HepG2 (cell line): ENCODE results near the gene EPB41L2. TPM values are rescaled to one million over a fixed set of nuclear protein-coding genes. Genes with fewer than 3 reads are reported as not detected.

Experiments
- BRD4 ChIP-seq: sonication (generic); formaldehyde crosslinking; IDR thresholded peaks from 2 replicates; pipeline ENCODE4 v1.4.0; 2020; ENCODE audit warnings: missing genetic modification reagents
- FOSL1 ChIP-seq: sonication (generic); formaldehyde crosslinking; IDR thresholded peaks from 2 replicates; pipeline ENCODE4 v1.9.0; 2021; ENCODE audit warnings: missing genetic modification reagents, borderline replicate concordance
- HHEX ChIP-seq: IDR thresholded peaks from 2 replicates; pipeline ENCODE4 v1.6.1; 2016; ENCODE audit warnings: control low read depth
- HOXA3 ChIP-seq: sonication (generic); formaldehyde crosslinking; IDR thresholded peaks from 2 replicates; pipeline ENCODE4 v1.5.0; 2020; ENCODE audit warnings: missing genetic modification reagents
- KLF11 ChIP-seq: IDR thresholded peaks from 2 replicates; pipeline ENCODE4 v1.6.1; 2016; ENCODE audit warnings: missing compliant biosample characterization
- KMT2A ChIP-seq: sonication (generic); formaldehyde crosslinking; IDR thresholded peaks from 2 replicates; pipeline ENCODE4 v1.4.0; 2020; ENCODE audit warnings: missing genetic modification reagents
- NFE2L2 ChIP-seq: fragments of 150-350 bp; IDR thresholded peaks from 2 replicates; pipeline ENCODE4 v1.6.1; 2014; ENCODE audit warnings: low read length
- NFIC ChIP-seq: IDR thresholded peaks from 2 replicates; pipeline ENCODE4 v1.6.1; 2012; ENCODE audit warnings: mild to moderate bottlenecking, low read length, inconsistent platforms
- NR3C1 ChIP-seq: sonication (generic); formaldehyde crosslinking; IDR thresholded peaks from 2 replicates; pipeline ENCODE4 v1.4.0; 2020; ENCODE audit warnings: missing genetic modification reagents
- PCBP1 ChIP-seq: fragments of 200-400 bp; formaldehyde crosslinking; IDR thresholded peaks from 2 replicates; pipeline ENCODE4 v1.6.1; 2017; ENCODE audit warnings: mild to moderate bottlenecking, low read depth, low read length, borderline replicate concordance
- PHF5A ChIP-seq: IDR thresholded peaks from one replicate; pipeline ENCODE4 v1.6.1; 2018; ENCODE audit warnings: low read depth, missing genetic modification reagents; ENCODE audit not compliant: unreplicated experiment
- RFX5 ChIP-seq: IDR thresholded peaks from 2 replicates; pipeline ENCODE4 v1.6.1; 2011; ENCODE audit warnings: low read depth, low read length, improper control_type of control experiment
- SP5 ChIP-seq: IDR thresholded peaks from 2 replicates; pipeline ENCODE4 v1.6.1; 2016; ENCODE audit warnings: low read depth, borderline replicate concordance
- SRSF9 ChIP-seq: fragments of 200-400 bp; formaldehyde crosslinking; IDR thresholded peaks from 2 replicates; pipeline ENCODE4 v1.6.1; 2018; ENCODE audit warnings: borderline replicate concordance, mild to moderate bottlenecking, low read depth, low read length; ENCODE audit not compliant: insufficient read depth, poor library complexity, severe bottlenecking
- SSRP1 ChIP-seq: IDR thresholded peaks from 2 replicates; pipeline ENCODE4 v1.6.1; 2016; ENCODE audit warnings: control low read depth
- SYNCRIP ChIP-seq: fragments of 200-400 bp; formaldehyde crosslinking; IDR thresholded peaks from 2 replicates; pipeline ENCODE4 v1.6.1; 2018; ENCODE audit warnings: mild to moderate bottlenecking, low read depth, low read length; ENCODE audit not compliant: insufficient read depth
- XRCC5 ChIP-seq: fragments of 200-400 bp; formaldehyde crosslinking; optimal IDR thresholded peaks from 2 replicates; pipeline ENCODE3; 2017; ENCODE audit warnings: mild to moderate bottlenecking, low read length
- ZBTB1 ChIP-seq: sonication (generic); formaldehyde crosslinking; IDR thresholded peaks from 2 replicates; pipeline ENCODE4 v1.4.0; 2020; ENCODE audit warnings: missing genetic modification reagents, borderline replicate concordance
- ZBTB21 ChIP-seq: sonication (generic); formaldehyde crosslinking; IDR thresholded peaks from 2 replicates; pipeline ENCODE4 v1.4.0; 2020; ENCODE audit warnings: missing genetic modification reagents
- ZFP36 ChIP-seq: fragments of 150-350 bp; IDR thresholded peaks from 2 replicates; pipeline ENCODE4 v1.6.1; 2018; ENCODE audit warnings: borderline replicate concordance, low read length, low read depth; ENCODE audit not compliant: partially characterized antibody
- ZFP36L1 ChIP-seq: sonication (generic); formaldehyde crosslinking; IDR thresholded peaks from 2 replicates; pipeline ENCODE4 v1.8.0; 2022; ENCODE audit warnings: mild to moderate bottlenecking, missing genetic modification reagents, moderate library complexity
- ZMYM4 ChIP-seq: sonication (generic); formaldehyde crosslinking; IDR thresholded peaks from 2 replicates; pipeline ENCODE4 v1.8.1; 2023; ENCODE audit warnings: mild to moderate bottlenecking, missing genetic modification reagents
- ZNF136 ChIP-seq: sonication (generic); formaldehyde crosslinking; IDR thresholded peaks from 2 replicates; pipeline ENCODE4 v1.8.1; 2022; ENCODE audit warnings: low read depth, mild to moderate bottlenecking, moderate library complexity, missing genetic modification reagents
- ZNF235 ChIP-seq: sonication (generic); formaldehyde crosslinking; IDR thresholded peaks from 2 replicates; pipeline ENCODE4 v1.8.1; 2023; ENCODE audit warnings: mild to moderate bottlenecking, missing genetic modification reagents, borderline replicate concordance
- ZNF543 ChIP-seq: sonication (generic); formaldehyde crosslinking; IDR thresholded peaks from 2 replicates; pipeline ENCODE4 v1.4.0; 2020; ENCODE audit warnings: mild to moderate bottlenecking, missing genetic modification reagents
- ZNF615 ChIP-seq: sonication (generic); formaldehyde crosslinking; IDR thresholded peaks from 2 replicates; pipeline ENCODE4 v1.5.0; 2020; ENCODE audit warnings: mild to moderate bottlenecking, missing genetic modification reagents, borderline replicate concordance
- ZNF792 ChIP-seq: IDR thresholded peaks from 2 replicates; pipeline ENCODE4 v1.6.1; 2016
- polyA plus RNA-seq, 8 experiments: library from polyadenylated mRNA; depleted of rRNA in 3 of 8; stranded (reverse) in 7 of 8; unstranded in 1 of 8; fragments of >200 nt; fragmentation: Illumina TruSeq in 4 of 8; extraction: Trizol in 4 of 8; gene quantifications; 2 replicates each; pipeline versions ENCODE4 v1.2.1 to v1.2.3, GENCODE V29; 2011 to 2016; ENCODE audit warnings: low read depth in 4 of 8, missing spikeins in 1 of 8, mixed read lengths in 1 of 8; ENCODE audit not compliant: insufficient read depth in 1 of 8
- total RNA-seq, 5 experiments: library from RNA; depleted of rRNA; stranded (reverse); fragments of >200 nt; fragmentation: Illumina TruSeq; extraction: Trizol; gene quantifications; 2 replicates each; pipeline ENCODE4 v1.2.3, GENCODE V29; 2016; ENCODE audit warnings: low read depth in 1 of 5
- TF ChIP-seq, protein P1 (sequence below): sonication (generic); formaldehyde crosslinking; IDR thresholded peaks from 2 replicates; pipeline ENCODE4 v1.4.0; 2020; ENCODE audit warnings: missing genetic modification reagents
- TF ChIP-seq, protein P2 (sequence below): sonication (generic); formaldehyde crosslinking; IDR thresholded peaks from 2 replicates; pipeline ENCODE4 v1.4.0; 2020; ENCODE audit warnings: missing genetic modification reagents, mild to moderate bottlenecking, borderline replicate concordance
- TF ChIP-seq, protein P3 (sequence below): sonication (generic); formaldehyde crosslinking; IDR thresholded peaks from 2 replicates; pipeline ENCODE4 v1.8.0; 2023; ENCODE audit warnings: mild to moderate bottlenecking, missing genetic modification reagents

The EPB41L2 gene
- total and polyA plus RNA-seq, 2 of the 13 experiments (the other 11 are each of a cell fraction or from before 2014, with no cell fraction given), result 41.7 to 56.4 TPM

DNA sequence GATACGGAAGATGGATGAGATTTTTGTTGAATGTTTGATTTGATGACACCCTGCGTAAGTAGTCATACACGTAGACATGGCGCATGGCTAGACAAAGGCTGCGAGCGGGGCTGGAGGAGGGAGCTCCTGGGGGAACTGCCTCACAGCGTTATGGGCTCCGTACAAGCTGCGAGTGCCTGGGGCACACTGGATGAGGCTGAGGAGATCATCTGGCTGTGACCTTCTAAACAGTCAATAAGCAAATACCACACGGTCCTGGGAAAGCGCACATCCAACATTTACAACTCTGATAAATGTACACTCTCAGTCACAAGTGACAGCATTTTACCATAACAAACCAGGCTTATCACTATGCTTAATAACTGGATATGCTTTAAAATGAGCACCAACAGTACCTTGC, 198.7 kb downstream of the EPB41L2 start (continued):
- no peak for TF ChIP-seq RFX5
- no peak for TF ChIP-seq SRSF9
- TF ChIP-seq ZBTB21 (CRISPR knock-in tag), result no peak
- no peak for TF ChIP-seq ZNF136 (CRISPR knock-in tag)
- TF ChIP-seq, protein P1, sequence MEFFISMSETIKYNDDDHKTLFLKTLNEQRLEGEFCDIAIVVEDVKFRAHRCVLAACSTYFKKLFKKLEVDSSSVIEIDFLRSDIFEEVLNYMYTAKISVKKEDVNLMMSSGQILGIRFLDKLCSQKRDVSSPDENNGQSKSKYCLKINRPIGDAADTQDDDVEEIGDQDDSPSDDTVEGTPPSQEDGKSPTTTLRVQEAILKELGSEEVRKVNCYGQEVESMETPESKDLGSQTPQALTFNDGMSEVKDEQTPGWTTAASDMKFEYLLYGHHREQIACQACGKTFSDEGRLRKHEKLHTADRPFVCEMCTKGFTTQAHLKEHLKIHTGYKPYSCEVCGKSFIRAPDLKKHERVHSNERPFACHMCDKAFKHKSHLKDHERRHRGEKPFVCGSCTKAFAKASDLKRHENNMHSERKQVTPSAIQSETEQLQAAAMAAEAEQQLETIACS (CRISPR knock-in tag), result no peak
- no peak for TF ChIP-seq SYNCRIP
- no peak for TF ChIP-seq NR3C1 (CRISPR knock-in tag)
- TF ChIP-seq HOXA3 (CRISPR knock-in tag), result peak; percentile 83; the same call in 1 of the 2 replicates
- TF ChIP-seq ZFP36, result no peak
- no peak for TF ChIP-seq KLF11 (CRISPR knock-in tag)
- TF ChIP-seq ZNF792, result 0 out of 2 replicates have a peak, but pooled peaks have one; percentile 46
- TF ChIP-seq BRD4, result peak; percentile 55; the same call in 1 of the 2 replicates
- TF ChIP-seq ZNF543 (CRISPR knock-in tag), result 0 out of 2 replicates have a peak, but pooled peaks have one; percentile 26
- peak; percentile 48 for TF ChIP-seq PHF5A (CRISPR knock-in tag)
- peak; percentile 78 for TF ChIP-seq ZMYM4 (CRISPR knock-in tag)
- TF ChIP-seq NFE2L2, result no peak
- no peak for TF ChIP-seq ZNF235 (CRISPR knock-in tag)
- no peak; the same call in 1 of the 2 replicates for TF ChIP-seq SP5 (CRISPR knock-in tag)
- no peak for TF ChIP-seq XRCC5
- TF ChIP-seq ZBTB1 (CRISPR knock-in tag), result no peak
- no peak for TF ChIP-seq ZFP36L1
- no peak for TF ChIP-seq SSRP1
- peak; percentile 75 for TF ChIP-seq KMT2A (CRISPR knock-in tag)
- 0 out of 2 replicates have a peak, but pooled peaks have one; percentile 52 for TF ChIP-seq NFIC
- TF ChIP-seq PCBP1, result no peak
- TF ChIP-seq, protein P2, sequence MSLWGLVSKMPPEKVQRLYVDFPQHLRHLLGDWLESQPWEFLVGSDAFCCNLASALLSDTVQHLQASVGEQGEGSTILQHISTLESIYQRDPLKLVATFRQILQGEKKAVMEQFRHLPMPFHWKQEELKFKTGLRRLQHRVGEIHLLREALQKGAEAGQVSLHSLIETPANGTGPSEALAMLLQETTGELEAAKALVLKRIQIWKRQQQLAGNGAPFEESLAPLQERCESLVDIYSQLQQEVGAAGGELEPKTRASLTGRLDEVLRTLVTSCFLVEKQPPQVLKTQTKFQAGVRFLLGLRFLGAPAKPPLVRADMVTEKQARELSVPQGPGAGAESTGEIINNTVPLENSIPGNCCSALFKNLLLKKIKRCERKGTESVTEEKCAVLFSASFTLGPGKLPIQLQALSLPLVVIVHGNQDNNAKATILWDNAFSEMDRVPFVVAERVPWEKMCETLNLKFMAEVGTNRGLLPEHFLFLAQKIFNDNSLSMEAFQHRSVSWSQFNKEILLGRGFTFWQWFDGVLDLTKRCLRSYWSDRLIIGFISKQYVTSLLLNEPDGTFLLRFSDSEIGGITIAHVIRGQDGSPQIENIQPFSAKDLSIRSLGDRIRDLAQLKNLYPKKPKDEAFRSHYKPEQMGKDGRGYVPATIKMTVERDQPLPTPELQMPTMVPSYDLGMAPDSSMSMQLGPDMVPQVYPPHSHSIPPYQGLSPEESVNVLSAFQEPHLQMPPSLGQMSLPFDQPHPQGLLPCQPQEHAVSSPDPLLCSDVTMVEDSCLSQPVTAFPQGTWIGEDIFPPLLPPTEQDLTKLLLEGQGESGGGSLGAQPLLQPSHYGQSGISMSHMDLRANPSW, result peak; percentile 40; the same call in 1 of the 2 replicates
- no peak for TF ChIP-seq FOSL1 (CRISPR knock-in tag)
- TF ChIP-seq, protein P3, sequence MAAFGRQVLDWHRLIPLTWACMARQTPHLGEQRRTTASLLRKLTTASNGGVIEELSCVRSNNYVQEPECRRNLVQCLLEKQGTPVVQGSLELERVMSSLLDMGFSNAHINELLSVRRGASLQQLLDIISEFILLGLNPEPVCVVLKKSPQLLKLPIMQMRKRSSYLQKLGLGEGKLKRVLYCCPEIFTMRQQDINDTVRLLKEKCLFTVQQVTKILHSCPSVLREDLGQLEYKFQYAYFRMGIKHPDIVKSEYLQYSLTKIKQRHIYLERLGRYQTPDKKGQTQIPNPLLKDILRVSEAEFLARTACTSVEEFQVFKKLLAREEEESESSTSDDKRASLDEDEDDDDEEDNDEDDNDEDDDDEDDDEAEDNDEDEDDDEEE, result no peak
- no peak for TF ChIP-seq HHEX (CRISPR knock-in tag)
- no peak for TF ChIP-seq ZNF615
